HG03575 (cell line): Measurements from ENCODE around the gene KIZ.

Experiments used
- ATAC-seq: cut with Tn5 transposase; IDR thresholded peaks from one replicate; pipeline ENCODE4 v1.9.1; 2021; ENCODE audit not compliant: unreplicated experiment, insufficient number of reproducible peaks, low FRiP score; ENCODE audit errors: extremely low read depth

The KIZ gene

DNA sequence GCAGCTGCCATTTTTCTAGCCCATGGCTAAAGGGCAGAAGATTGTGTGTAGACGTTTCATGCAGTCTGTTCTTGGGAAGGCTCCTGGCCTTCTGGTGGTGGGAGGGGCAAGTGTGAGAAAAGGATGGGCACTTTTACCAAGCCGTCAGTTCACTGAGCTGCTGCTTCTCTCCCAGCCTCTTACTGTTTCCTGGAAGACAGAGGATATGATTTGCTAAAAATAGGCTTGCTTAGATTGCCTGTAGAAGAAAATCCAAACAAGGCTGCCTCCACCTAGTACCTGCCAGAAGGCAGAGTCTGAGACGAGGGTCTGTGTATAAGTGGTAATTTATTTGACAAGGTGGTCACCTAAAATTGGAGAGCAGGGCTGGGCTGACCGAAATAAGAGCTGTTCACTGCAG lies 7.5 kb downstream of the KIZ start:
- ATAC-seq: no peak

DNA sequence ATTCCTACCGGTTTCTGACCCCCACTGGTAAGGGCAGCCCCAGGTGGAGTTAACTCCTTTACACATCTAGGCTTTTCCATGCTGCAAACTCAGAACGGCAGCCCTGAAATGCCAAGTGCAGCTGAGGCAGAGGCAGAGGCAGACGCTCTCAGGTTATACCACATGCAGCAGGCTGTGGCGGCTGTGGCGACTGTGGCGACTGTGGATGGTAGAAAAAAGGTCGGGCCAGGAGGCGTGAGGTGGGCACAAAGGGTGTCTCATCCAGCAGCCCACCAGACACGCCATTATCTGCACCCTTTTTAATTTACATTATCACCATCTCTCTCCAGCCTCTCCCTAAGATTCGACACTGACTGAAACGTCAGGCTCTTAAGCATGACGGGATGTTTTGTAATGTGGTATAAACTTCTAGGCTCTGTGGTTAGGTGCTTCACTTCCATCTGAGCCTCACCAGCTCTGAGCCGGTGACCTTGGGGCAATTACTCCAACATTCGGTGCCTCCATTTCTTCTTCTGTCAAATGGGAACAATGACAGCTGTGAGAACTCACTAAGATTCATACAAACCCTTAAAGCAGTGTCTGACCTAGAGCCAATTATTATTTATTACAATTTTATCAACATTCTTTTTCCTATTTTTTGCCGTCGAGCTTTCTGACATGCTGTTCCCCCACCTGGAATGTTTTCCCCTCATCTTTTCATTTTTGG lies 8.2 kb downstream of the KIZ start:
- ATAC-seq: no peak

DNA sequence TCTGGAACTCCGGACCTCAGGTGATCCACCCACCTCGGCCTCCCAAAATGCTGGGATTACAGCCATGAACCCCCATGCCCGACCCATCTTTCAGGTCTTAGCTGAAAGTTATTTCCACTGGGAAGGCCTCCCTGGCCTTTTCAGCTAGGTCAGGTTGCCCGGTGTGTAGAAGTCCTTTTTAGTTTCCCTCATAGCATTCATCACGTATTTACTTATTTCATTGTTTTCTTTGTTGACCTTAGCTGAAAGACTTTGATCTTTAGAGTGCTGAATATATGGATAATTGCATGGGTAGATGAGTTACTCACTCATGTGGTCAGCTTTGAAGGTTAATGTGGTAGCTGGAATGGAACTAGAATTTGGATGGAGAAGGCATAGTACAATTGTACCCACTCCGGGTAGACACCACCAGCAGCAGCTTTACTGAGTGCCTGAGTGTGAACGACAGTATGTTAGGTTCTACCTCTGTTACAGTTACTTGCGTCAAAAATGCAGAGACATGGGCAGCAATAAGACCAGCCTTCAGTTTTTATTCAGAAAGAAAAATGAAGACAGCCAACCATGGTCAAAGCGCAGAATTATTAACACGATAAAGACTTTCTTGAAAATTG lies 9.1 kb downstream of the KIZ start:
- ATAC-seq: no peak

DNA sequence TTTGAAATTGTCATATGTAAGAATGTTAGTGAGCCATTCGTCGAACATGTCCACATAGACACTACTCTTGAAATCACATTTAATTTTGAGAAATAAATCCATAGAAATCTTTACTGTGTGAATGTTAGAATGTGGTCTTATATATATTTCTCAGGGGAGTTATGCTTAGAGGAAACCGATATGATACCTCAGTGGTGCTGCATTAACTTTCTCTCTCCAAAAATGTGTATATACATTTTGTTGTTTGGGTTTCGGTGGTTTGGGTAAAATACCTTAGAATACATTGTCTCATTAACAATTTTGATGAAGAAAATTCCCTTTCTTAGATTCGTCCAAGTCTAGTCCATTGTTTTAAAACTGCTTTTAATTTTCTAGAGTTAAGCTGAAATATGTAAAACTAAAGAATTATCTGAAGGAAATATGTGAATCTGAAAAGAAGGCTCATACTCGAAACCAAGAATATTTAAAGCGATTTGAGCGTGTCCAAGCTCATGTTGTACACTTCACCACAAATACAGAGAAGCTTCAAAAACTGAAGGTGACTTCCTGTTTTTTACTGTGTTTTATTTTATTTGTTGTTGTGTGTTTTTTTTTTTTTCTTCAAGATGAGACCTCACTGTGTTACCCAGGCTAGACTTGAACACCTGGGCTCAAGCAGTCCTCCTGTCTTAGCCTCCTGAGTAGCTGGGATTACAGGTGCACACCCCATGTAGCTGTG lies 10.3 kb downstream of the KIZ start:
- ATAC-seq: no peak

DNA sequence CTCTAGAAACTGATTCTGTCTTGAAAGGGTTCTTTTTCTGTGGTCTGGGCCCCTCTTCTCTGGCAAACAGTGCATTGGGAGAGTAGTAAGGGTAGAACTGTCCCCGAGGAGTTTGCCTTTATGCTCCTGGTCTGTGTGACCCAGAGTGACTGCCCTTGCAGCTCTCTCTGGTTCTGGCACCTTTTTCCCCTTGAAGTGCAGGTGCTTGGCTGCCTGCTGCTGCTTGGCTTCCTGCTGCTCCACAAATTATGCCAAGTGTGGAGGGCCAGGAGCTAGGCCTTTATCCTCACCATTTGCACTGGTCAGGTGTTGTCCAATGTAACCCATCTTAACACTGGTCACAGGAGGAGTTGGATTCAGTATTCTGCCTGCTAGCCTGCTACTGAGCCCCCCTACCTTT lies 11.2 kb downstream of the KIZ start:
- ATAC-seq: no peak

DNA sequence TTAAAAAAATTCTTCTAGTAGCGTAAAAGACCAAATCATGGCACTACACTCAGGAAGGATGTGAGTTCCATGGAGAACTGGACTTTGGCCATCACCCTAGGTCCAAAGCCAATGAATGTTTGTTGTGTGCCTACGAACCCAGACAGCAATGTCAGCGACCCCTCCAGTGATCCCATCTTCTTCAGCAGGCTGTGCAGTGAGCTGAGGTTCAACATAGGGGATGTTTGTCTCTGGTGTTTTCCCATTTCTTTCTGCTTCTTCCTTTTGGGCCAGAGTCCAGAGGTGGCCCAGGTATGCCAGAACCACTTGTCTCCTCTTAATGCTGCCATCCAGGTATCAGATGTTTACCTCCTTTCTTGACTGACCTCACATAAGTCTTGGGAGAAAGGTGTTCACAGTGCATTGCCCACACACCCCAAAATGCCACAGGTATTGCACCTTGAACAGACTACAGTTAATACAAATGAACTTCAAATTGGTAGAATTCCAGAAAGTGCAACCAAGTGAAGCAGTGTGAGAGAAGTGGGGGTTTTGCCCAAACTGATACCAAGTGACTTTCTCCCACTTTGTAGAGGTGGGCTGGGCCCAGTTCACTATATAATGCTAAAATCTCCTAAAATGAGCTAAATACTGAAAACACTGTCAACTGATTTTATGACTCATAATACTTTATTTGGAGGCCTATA lies 14.1 kb downstream of the KIZ start:
- no peak for ATAC-seq

DNA sequence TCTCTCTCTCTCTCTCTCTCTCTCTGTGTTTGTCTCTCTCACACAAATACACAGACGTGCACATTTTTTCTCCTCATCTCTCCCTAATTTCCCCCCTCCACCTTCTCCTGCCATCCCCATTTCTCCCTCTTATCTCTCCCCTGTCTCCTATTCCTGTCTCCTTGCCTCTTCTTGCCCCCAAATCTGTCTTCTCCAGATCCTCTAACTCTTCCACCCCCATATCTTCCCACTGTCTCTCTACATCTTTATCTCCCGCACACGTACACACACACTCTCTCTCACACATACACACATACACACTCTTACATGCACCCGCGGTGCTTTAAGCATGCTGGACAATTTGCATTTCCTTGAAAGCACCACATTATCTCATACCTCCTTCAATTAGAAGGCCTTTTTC lies 15.9 kb downstream of the KIZ start:
- ATAC-seq: no peak

DNA sequence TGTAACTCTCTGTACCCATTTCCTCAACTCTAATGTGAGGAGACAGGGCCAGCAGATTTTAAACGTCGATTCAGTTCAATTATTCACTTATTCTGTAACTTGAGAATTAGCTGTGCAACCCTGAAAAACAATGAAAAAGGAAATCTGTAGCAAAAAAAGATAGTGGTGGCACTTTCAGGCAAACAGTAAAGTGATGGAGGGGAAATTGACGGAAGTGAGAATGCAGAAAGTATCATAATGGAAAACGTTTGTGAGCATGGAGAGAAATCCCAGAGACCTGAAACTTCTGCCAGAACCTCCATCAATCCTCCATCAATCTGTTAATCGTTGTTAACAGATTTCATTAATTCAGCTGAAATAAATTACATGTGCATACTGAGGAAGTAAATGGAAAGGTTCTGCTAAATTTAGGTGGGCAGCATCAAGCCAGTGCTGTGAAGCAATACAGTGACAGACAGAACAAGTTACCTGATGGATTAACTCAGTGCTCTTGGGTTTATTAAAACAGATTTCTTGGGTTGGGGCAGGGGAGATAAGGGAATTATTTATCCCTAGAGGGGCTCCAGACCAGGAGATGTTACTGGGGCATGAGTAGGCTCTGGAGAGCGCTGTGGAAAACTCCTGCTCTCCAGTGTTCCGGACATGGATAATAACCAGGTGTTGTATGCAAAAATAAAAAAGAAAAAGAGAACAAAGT lies 17.5 kb downstream of the KIZ start:
- no peak for ATAC-seq

DNA sequence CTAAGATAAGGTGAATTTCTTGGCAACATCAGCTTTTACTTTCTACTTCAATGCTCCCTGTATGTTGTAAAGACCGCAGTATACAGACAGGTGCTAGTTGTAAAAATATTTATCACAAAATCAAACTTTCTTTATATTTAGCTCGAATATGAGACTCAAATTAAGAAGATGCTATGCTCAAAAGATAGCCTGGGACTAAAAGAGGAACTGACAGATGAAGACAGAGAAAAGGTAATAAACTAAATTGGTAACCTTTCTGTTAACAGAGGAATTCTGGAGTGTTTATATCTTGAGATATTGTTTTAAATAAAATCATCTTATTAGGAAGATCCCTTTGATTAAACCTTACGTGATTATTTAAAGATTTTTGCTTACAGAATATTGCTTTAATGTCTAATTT lies 19.5 kb downstream of the KIZ start:
- ATAC-seq: no peak

DNA sequence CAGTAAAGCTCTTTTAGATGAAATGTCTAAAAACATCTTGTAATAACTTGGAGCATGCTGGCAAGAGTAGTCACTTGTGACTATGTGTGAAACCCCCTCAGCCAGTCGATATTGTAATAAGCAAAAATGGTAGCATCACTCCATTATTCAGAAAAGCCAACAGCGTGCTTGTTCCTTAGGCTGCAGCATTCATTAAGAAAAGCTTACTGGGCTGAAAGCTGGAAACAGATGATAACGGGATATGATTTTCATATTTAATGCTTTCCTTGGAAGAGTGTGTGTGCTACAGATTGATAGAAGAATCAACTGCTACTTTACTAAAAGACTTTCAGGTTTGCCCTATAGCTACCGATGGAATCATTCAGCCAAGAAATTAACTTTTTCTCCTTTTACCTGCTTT lies 20.3 kb downstream of the KIZ start:
- ATAC-seq: no peak

DNA sequence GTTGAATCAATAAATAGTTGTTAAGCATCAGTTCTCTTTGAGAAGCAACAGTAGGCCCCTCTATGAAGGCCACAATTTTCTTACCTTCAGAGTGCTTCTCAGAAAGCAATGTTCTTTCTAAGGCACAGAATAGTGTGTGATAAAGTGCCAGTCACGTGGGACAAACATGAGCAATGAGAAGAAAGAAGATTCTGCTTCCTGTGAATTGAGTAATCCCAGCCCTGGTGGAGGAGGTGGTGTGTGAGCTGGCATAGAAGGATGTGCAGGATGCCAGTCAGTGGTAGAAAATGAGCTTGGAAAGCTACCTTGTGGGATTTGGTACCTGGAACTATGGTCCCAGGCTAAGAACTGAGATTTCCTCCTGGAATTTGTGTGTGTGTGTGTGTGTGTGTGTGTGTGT lies 21.7 kb downstream of the KIZ start:
- no peak for ATAC-seq

DNA sequence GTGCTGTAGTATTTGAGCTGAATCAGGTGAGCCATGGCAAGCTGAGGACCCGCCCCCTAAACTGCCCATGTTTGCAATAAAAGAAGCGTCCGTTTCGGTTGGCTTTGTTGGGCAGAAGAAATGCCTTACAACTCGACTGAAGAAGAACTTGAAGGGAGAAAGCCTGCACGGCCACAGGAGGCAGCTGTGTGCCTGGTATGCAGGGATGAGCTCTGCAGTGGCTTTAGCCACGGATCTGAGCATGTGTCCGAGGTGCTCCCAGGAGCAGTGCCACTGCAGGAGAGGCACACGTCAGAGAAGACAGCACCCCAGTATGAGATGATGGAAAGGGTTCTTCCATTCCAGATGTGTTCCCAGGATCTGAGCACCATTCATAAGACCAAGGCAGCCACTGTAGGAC lies 23.5 kb downstream of the KIZ start:
- ATAC-seq: no peak

DNA sequence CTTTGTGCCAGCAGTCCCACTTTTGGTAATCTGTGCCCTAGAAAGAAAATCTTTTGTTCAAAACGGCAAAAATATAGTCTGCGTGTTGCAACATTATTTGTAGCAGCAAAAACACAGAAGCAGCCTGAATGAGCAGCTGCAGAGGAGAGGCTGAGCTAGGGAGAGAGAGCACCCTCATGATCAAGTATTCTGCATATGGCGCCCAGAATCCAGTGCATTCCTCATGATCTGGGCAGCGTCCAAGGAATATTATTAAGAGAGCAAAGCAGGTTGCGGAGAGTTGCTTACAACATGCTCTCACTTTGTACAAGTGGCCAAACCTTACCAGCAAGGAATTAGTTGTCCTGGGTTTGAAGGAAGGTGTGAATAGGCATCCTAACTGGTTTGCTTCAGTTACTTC lies 25.9 kb downstream of the KIZ start:
- ATAC-seq: no peak

DNA sequence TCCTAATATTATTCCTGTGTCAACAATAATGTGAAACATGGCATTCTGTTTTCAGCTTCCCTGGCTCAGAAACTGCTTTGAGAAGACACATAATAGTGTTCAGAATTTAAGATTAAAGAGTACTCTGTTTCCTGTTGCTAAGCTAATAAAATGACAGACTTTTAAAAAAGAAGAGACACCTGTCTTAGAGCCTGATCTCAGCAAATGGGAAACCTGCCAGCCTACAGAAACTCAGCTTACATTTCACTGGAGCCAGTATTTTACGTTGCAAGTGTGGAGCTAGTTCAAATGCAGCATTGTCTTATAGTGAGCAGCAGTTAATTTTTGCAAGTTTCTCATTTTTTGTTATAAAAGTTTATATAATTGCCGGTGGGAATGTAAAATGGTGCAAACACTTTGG lies 28.8 kb downstream of the KIZ start:
- no peak for ATAC-seq

DNA sequence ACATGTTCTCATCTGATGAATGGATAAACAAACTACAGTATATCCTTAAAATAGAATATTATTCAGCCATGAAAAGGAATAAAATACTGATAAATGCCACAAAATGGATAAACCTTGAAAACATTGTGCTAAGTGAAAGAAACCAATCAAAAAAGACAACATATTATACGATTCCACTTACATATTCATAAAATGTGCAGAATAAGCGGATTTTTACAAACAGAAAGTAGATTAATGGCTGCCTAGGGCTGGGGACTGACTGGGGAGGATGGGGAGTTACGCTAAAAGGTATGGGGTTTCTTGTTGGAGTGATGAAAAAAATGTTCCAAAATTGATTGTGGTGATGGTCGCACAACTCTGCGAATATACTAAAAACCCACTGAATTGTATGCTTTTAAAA lies 29.4 kb downstream of the KIZ start:
- no peak for ATAC-seq

DNA sequence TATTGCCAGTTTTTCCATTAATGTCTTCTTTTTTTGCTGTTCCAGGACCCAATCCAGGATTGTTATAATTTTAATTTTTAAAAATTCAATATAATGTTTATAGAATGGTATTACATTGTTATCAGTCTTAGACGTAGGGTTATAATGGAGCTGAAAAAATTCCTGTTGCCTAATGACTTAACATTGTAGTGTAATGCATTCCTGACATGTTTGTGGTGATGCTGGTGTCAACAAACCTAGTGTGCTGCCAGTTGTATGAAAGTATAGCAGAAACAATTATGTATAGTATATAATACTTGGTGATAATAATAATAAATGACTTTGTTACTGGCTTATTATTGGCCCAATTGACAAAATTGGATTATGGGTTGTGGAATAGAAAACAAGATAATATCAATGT lies 30.4 kb downstream of the KIZ start:
- ATAC-seq: no peak

DNA sequence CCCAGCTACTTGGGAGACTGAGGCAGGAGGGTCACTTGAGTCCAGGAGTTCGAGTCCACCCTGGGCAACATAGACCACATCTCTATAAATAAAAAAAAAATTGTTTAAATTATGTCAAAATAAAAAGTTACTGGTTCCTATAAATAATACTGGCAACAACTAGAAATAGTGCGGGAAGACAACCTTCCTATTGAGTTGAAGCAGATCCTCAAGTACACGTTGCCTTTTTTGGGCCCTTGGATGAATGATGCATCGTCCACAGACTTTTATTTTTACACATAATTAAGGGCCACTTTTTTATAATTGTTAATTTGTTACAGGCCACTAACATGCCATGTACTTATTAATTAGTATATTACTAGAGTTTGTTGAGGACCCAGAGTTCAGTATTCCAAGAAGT lies 31.1 kb downstream of the KIZ start:
- no peak for ATAC-seq

DNA sequence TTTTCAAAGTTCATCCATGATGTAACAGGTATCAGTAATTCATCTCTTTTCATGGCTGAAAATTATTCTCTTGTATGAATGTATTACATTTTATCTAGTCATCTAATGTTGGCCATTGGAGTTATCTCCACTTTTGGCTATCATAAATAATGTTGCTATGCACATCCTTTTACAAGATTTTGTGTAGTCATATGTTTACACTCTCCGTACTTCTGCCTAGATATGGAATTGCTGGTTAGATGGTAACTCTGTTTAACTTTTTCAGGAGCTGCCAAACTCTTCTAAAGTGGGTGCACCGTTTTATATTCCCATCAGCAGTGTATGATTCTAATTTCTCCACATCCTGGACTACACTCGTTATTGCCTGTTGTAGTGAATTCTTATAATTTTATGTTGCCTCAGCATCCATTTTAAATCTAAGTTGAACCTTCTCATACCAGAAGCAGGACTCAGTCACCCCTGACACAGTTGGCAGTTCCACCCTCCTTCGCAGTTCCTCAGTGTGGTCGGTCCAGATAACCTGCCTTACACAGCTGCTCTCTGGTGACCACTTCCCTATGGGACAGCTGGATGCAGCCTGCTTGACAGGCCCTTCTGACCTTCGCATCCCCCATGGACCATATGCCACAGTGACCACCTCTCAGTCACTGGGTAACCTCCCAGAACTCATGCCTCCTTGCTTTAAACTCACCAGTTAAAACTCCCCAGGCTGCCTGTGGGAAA lies 33.9 kb downstream of the KIZ start:
- no peak for ATAC-seq

DNA sequence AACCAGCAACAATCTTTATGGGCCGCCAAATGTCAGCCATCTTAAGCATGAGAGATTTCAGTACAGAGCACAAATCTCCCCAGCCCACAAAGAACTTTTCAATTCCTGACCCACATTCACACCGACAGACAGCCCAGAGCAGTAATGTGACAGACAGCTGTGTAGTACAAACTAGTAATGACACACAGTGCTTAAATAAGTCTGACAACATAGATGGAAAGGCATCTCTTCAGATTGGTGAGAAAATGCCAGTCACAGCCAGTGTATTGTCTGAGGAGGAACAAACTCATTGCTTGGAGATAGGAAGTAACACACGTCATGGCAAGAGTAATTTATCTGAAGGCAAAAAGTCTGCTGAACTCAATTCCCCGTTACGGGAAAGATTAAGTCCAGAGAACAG lies 36.0 kb downstream of the KIZ start:
- ATAC-seq: no peak
